ENCODE measurements around the gene CDH23. TPM values are rescaled to one million over a fixed set of nuclear protein-coding genes. Genes with fewer than 3 reads are reported as not detected.

Gene CDH23
- polyA plus RNA-seq, 1 donor (not counting 4 experiments of a cell fraction or from before 2014, with no cell fraction given), result 0.01 TPM

- no peak overlapping the region for H3K4me2 ChIP-seq (ENCODE audit: control insufficient read depth, extremely low read depth, insufficient read depth, low read depth, low read length)
- DNase-seq (ENCODE audit: low read depth, low spot score) (no peak), FAIRE-seq (no peak)
- no peak overlapping the region for H3K27ac ChIP-seq (ENCODE audit: control insufficient read depth, insufficient read depth, low read length)
- H3K9ac ChIP-seq (ENCODE audit: control insufficient read depth, extremely low read depth, insufficient read depth, low read length), result no peak overlapping the region
- TF ChIP-seq CTCF (optimal IDR thresholded peaks at IDR 0.05 in 1 of 3, IDR thresholded peaks at IDR 0.05 in 1 of 3, conservative IDR thresholded peaks at IDR 0.05 in 1 of 3; ENCODE audit: extremely low read depth in 1 of 3, insufficient read depth in 2 of 3, low read length in 3 of 3) (no peak), EZH2 (IDR thresholded peaks at IDR 0.05; ENCODE audit: low read length) (no peak)
- H4K20me1 ChIP-seq (ENCODE audit: control insufficient read depth, extremely low read depth, insufficient read depth, low read length), result no peaks in the 10 kb centered on the region
- H3K4me1 ChIP-seq (ENCODE audit: control insufficient read depth, extremely low read depth, insufficient read depth, low read length), result no peaks in the 10 kb centered on the region
- H3K36me3 ChIP-seq (ENCODE audit: control insufficient read depth in 2 of 2, extremely low read depth in 1 of 2, insufficient read depth in 2 of 2, low read length in 2 of 2), result no peaks in the 10 kb centered on the region
- dilution Hi-C loops (cut with MboI; ENCODE audit: extremely low pct_ligation_motif_present, low sequenced_read_pairs), result no loop called here
- no peak overlapping the region for H2AFZ ChIP-seq (ENCODE audit: control insufficient read depth, low read length)
- H3K9me3 ChIP-seq (ENCODE audit: control insufficient read depth, low read depth, low read length), result no peaks in the 10 kb centered on the region
- H3K79me2 ChIP-seq (ENCODE audit: control insufficient read depth, insufficient read depth, low read length), result no peaks in the 10 kb centered on the region
- H3K4me3 ChIP-seq (ENCODE audit: control insufficient read depth in 2 of 3, extremely low read depth in 1 of 3, insufficient read depth in 2 of 3, low read depth in 1 of 3, low read length in 3 of 3), result no peak overlapping the region
- no peaks in the 10 kb centered on the region for H3K9me1 ChIP-seq (ENCODE audit: control insufficient read depth, extremely low read depth, insufficient read depth, low read length)
- H3K27me3 ChIP-seq (ENCODE audit: control insufficient read depth, extremely low read depth, insufficient read depth, low read length), result peaks cover 30% of the 10 kb centered on the region
Observed at GRCh38 chr10:71630168-71630567, 233.4 kb downstream of the CDH23 start.

- DNase-seq (ENCODE audit: low read depth, low spot score) (no peak), FAIRE-seq (no peak)
- H3K4me2 ChIP-seq (ENCODE audit: control insufficient read depth, extremely low read depth, insufficient read depth, low read depth, low read length), result no peak overlapping the region
- no peaks in the 10 kb centered on the region for H3K9me1 ChIP-seq (ENCODE audit: control insufficient read depth, extremely low read depth, insufficient read depth, low read length)
- H2AFZ ChIP-seq (ENCODE audit: control insufficient read depth, low read length), result no peak overlapping the region
- H3K79me2 ChIP-seq (ENCODE audit: control insufficient read depth, insufficient read depth, low read length), result no peaks in the 10 kb centered on the region
- H3K4me1 ChIP-seq (ENCODE audit: control insufficient read depth, extremely low read depth, insufficient read depth, low read length), result no peaks in the 10 kb centered on the region
- dilution Hi-C loops (cut with MboI; ENCODE audit: extremely low pct_ligation_motif_present, low sequenced_read_pairs), result no loop called here
- no peaks in the 10 kb centered on the region for H4K20me1 ChIP-seq (ENCODE audit: control insufficient read depth, extremely low read depth, insufficient read depth, low read length)
- no peaks in the 10 kb centered on the region for H3K36me3 ChIP-seq (ENCODE audit: control insufficient read depth in 2 of 2, extremely low read depth in 1 of 2, insufficient read depth in 2 of 2, low read length in 2 of 2)
- TF ChIP-seq EZH2 (IDR thresholded peaks at IDR 0.05; ENCODE audit: low read length) (no peak), CTCF (optimal IDR thresholded peaks at IDR 0.05 in 1 of 3, IDR thresholded peaks at IDR 0.05 in 1 of 3, conservative IDR thresholded peaks at IDR 0.05 in 1 of 3; ENCODE audit: extremely low read depth in 1 of 3, insufficient read depth in 2 of 3, low read length in 3 of 3) (no peak)
- H3K27me3 ChIP-seq (ENCODE audit: control insufficient read depth, extremely low read depth, insufficient read depth, low read length), result peaks cover 39% of the 10 kb centered on the region
- H3K9ac ChIP-seq (ENCODE audit: control insufficient read depth, extremely low read depth, insufficient read depth, low read length), result no peak overlapping the region
- no peaks in the 10 kb centered on the region for H3K9me3 ChIP-seq (ENCODE audit: control insufficient read depth, low read depth, low read length)
- no peak overlapping the region for H3K4me3 ChIP-seq (ENCODE audit: control insufficient read depth in 2 of 3, extremely low read depth in 1 of 3, insufficient read depth in 2 of 3, low read depth in 1 of 3, low read length in 3 of 3)
- no peak overlapping the region for H3K27ac ChIP-seq (ENCODE audit: control insufficient read depth, insufficient read depth, low read length)
Observed at GRCh38 chr10:71631007-71631861, 234.5 kb downstream of the CDH23 start.
